A673 (cell line): ENCODE results near the gene CBL.

Experiments used
- CTCF ChIP-seq: fragments of 300-800, 200-600 bp; sonication (generic); conservative IDR thresholded peaks from 2 replicates; pipeline ENCODE4 v1.5.1; 2017; ENCODE audit warnings: low read depth, mild to moderate bottlenecking, antibody characterized with exemption, low read length, moderate library complexity, mixed read lengths
- EZH2 ChIP-seq: fragments of 200-600 bp; sonication (generic); IDR thresholded peaks from 2 replicates; pipeline ENCODE4 v1.6.1; 2017; ENCODE audit warnings: borderline replicate concordance, low read depth, mild to moderate bottlenecking, mixed read lengths, antibody characterized with exemption, low read length; ENCODE audit not compliant: poor library complexity, severe bottlenecking

- TF ChIP-seq CTCF (peak; percentile 95), EZH2 (no peak)
Observed at GRCh38 chr11:119356349-119357031, 150.4 kb downstream of the CBL start.
